Activated T-cell treated with anti-CD3 and anti-CD28 coated beads, Interleukin-2, amount 50 U/mL, for 72 hours (primary cell): ENCODE data around the gene RIT1. TPM values are rescaled to one million over a fixed set of nuclear protein-coding genes. Genes with fewer than 3 reads are reported as not detected.

Source experiments
- ATAC-seq, 2 donors: fragments of 150-1000 bp; cut with Tn5 transposase; replicated peaks in 1 of 2; 2 replicates each; pipeline ENCODE4 v1.10.0; 2021; ENCODE audit warnings: moderate library complexity in 2 of 2, mild to moderate bottlenecking in 1 of 2
- DNase-seq, 2 donors: peaks; one replicate each; pipeline ENCODE4 v3.0.0; 2021 to 2022; ENCODE audit warnings: mixed read lengths in 1 of 2
- H3K27ac Mint-ChIP-seq: one replicate; pipeline ENCODE4 v1.8.0; 2022; ENCODE audit warnings: mild to moderate bottlenecking, moderate library complexity, mixed read lengths
- H3K27me3 Mint-ChIP-seq: one replicate; pipeline ENCODE4 v1.8.0; 2022; ENCODE audit warnings: low read depth, mixed read lengths
- H3K36me3 Mint-ChIP-seq, 2 donors: one replicate each; pipeline ENCODE4 v1.8.0; 2022; ENCODE audit warnings: mixed read lengths in 2 of 2, mild to moderate bottlenecking in 1 of 2; ENCODE audit not compliant: insufficient read depth in 2 of 2
- H3K4me1 Mint-ChIP-seq: one replicate; pipeline ENCODE4 v1.8.0; 2022; ENCODE audit warnings: low read depth, mixed read lengths
- H3K4me3 Mint-ChIP-seq, 2 donors: one replicate each; pipeline ENCODE4 v1.8.0; 2022; ENCODE audit warnings: mild to moderate bottlenecking in 2 of 2, mixed read lengths in 2 of 2, moderate library complexity in 2 of 2
- H3K9me3 Mint-ChIP-seq, 2 donors: one replicate each; pipeline ENCODE4 v1.8.0; 2022; ENCODE audit warnings: mixed read lengths in 2 of 2
- total RNA-seq, 2 donors: library from RNA; stranded (reverse); gene quantifications; one replicate each; pipeline ENCODE4 v1.2.3, GENCODE V29; 2022

Gene RIT1
- total RNA-seq, result 10 to 100 TPM; 31.7 to 33.8 TPM

GRCh38 chr1:155911156-155912055 is at the start of gene RIT1:
TSS of gene RIT1 (minus strand) at chr1:155911349. CDS start at chr1:155910761, 588 bp downstream.
- Mint-ChIP-seq H3K27ac (peak within 1 kb of the TSS; percentile 93), H3K27me3 (no peaks in the 10 kb centered on the region), H3K4me3 (peak within 1 kb of the TSS; percentile 94), H3K9me3 (no peaks in the 10 kb centered on the region), H3K4me1 (peaks cover 27% of the 10 kb centered on the region), H3K36me3 (peaks cover 7 to 28% of the 10 kb centered on the region in 2 donors)
- DNase-seq, result peak; percentile 88 to 90
- ATAC-seq, result peak; percentile 90 to 95

- Mint-ChIP-seq H3K4me3 (no peak overlapping the region), H3K4me1 (peaks cover 7% of the 10 kb centered on the region), H3K36me3 (peaks cover 5 to 33% of the 10 kb centered on the region in 2 donors), H3K9me3 (no peaks in the 10 kb centered on the region), H3K27ac (peak overlapping the region; percentile 68), H3K27me3 (no peaks in the 10 kb centered on the region)
- ATAC-seq (no peak), DNase-seq (no peak)
Measured at GRCh38 chr1:155960081-155960745, 49.1 kb upstream of the RIT1 start.

- peaks cover 9 to 36% of the 10 kb centered on the region in 2 donors for H3K36me3 Mint-ChIP-seq
- no peak for ATAC-seq
- H3K27me3 Mint-ChIP-seq, result no peaks in the 10 kb centered on the region
- no peaks in the 10 kb centered on the region for H3K9me3 Mint-ChIP-seq
- no peak overlapping the region for H3K4me3 Mint-ChIP-seq
- DNase-seq, result no peak
- H3K4me1 Mint-ChIP-seq, result peaks cover 7% of the 10 kb centered on the region
- peak overlapping the region; percentile 58 for H3K27ac Mint-ChIP-seq
Measured at GRCh38 chr1:155957411-155957915, 46.3 kb upstream of the RIT1 start.

GRCh38 chr1:155954645-155955044 is 43.5 kb upstream of the RIT1 start:
- Mint-ChIP-seq H3K36me3 (peaks cover 10 to 31% of the 10 kb centered on the region in 2 donors), H3K27me3 (no peaks in the 10 kb centered on the region), H3K4me1 (no peaks in the 10 kb centered on the region), H3K27ac (peak overlapping the region; percentile 64), H3K9me3 (no peaks in the 10 kb centered on the region), H3K4me3 (no peak overlapping the region)
- DNase-seq (no peak), ATAC-seq (no peak)

- no peaks in the 10 kb centered on the region for H3K9me3 Mint-ChIP-seq
- H3K27me3 Mint-ChIP-seq, result no peaks in the 10 kb centered on the region
- H3K36me3 Mint-ChIP-seq, result peaks cover 10 to 30% of the 10 kb centered on the region in 2 donors
- H3K4me1 Mint-ChIP-seq, result peaks cover 5% of the 10 kb centered on the region
- ATAC-seq (no peak), DNase-seq (no peak)
- H3K27ac Mint-ChIP-seq, result no peak overlapping the region
- H3K4me3 Mint-ChIP-seq, result no peak overlapping the region
Measured at GRCh38 chr1:155952505-155952890, 41.3 kb upstream of the RIT1 start.

- peak overlapping the region; percentile 82 for H3K27ac Mint-ChIP-seq
- H3K4me3 Mint-ChIP-seq, result no peak overlapping the region
- H3K4me1 Mint-ChIP-seq, result peaks cover 11% of the 10 kb centered on the region
- no peaks in the 10 kb centered on the region for H3K9me3 Mint-ChIP-seq
- no peaks in the 10 kb centered on the region for H3K27me3 Mint-ChIP-seq
- peaks cover 8 to 27% of the 10 kb centered on the region in 2 donors for H3K36me3 Mint-ChIP-seq
- DNase-seq (no peak), ATAC-seq (no peak)
Measured at GRCh38 chr1:155951753-155952504, 40.8 kb upstream of the RIT1 start.

- no peak for DNase-seq
- Mint-ChIP-seq H3K36me3 (peaks cover 10 to 35% of the 10 kb centered on the region in 2 donors), H3K9me3 (no peaks in the 10 kb centered on the region), H3K4me3 (no peak overlapping the region), H3K4me1 (peaks cover 22% of the 10 kb centered on the region), H3K27me3 (no peaks in the 10 kb centered on the region), H3K27ac (no peak overlapping the region)
- ATAC-seq, result no peak
Measured at GRCh38 chr1:155950829-155951228, 39.7 kb upstream of the RIT1 start.

- Mint-ChIP-seq H3K4me3 (no peak overlapping the region), H3K4me1 (peaks cover 49% of the 10 kb centered on the region), H3K27ac (peak overlapping the region; percentile 96), H3K9me3 (no peaks in the 10 kb centered on the region), H3K27me3 (no peaks in the 10 kb centered on the region), H3K36me3 (peaks cover 4 to 21% of the 10 kb centered on the region in 2 donors)
- no peak for ATAC-seq
- no peak for DNase-seq
Measured at GRCh38 chr1:155947741-155948140, 36.6 kb upstream of the RIT1 start.

GRCh38 chr1:155947292-155947691 is 36.1 kb upstream of the RIT1 start:
- Mint-ChIP-seq H3K4me3 (peak overlapping the region; percentile 79 to 84), H3K27me3 (no peaks in the 10 kb centered on the region), H3K9me3 (no peaks in the 10 kb centered on the region), H3K4me1 (peaks cover 53% of the 10 kb centered on the region), H3K27ac (peak overlapping the region; percentile 96), H3K36me3 (peaks cover 4 to 21% of the 10 kb centered on the region in 2 donors)
- no peak for DNase-seq
- ATAC-seq, result no peak

- DNase-seq (no peak), ATAC-seq (peak; percentile 40 to 46)
- Mint-ChIP-seq H3K9me3 (no peaks in the 10 kb centered on the region), H3K4me1 (peaks cover 57% of the 10 kb centered on the region), H3K27ac (peak overlapping the region; percentile 96), H3K27me3 (no peaks in the 10 kb centered on the region), H3K36me3 (peaks cover 4 to 20% of the 10 kb centered on the region in 2 donors), H3K4me3 (peak overlapping the region; percentile 79 to 84)
Measured at GRCh38 chr1:155946633-155947219, 35.6 kb upstream of the RIT1 start.

- Mint-ChIP-seq H3K4me3 (peak overlapping the region in 1 of 2 donors; percentile 70), H3K36me3 (peaks cover 2 to 11% of the 10 kb centered on the region in 2 donors), H3K27ac (peak overlapping the region; percentile 96), H3K9me3 (no peaks in the 10 kb centered on the region), H3K4me1 (peaks cover 78% of the 10 kb centered on the region), H3K27me3 (no peaks in the 10 kb centered on the region)
- DNase-seq (no peak), ATAC-seq (no peak)
Measured at GRCh38 chr1:155944444-155944799, 33.3 kb upstream of the RIT1 start.

- H3K4me1 Mint-ChIP-seq, result peaks cover 88% of the 10 kb centered on the region
- DNase-seq (no peak), ATAC-seq (no peak)
- H3K27me3 Mint-ChIP-seq, result no peaks in the 10 kb centered on the region
- H3K36me3 Mint-ChIP-seq, result peaks cover 2 to 11% of the 10 kb centered on the region in 2 donors
- no peak overlapping the region for H3K27ac Mint-ChIP-seq
- no peaks in the 10 kb centered on the region for H3K9me3 Mint-ChIP-seq
- no peak overlapping the region for H3K4me3 Mint-ChIP-seq
Measured at GRCh38 chr1:155942578-155943141, 31.5 kb upstream of the RIT1 start.
